Omental fat pad (tissue), 4 donors: ENCODE data around the gene SBDS. TPM values are rescaled to one million over a fixed set of nuclear protein-coding genes. Genes with fewer than 3 reads are reported as not detected.
"Not testable (repeated sequence)": the region's sequence is repeated elsewhere in the genome, so short reads cannot be mapped to it uniquely, and the experiment has no call there.

Experiments
- ATAC-seq: fragments of 150-250 bp; one replicate; pipeline ENCODE4 v1.9.1; 2016; ENCODE audit warnings: mild to moderate bottlenecking, moderate library complexity; ENCODE audit not compliant: low FRiP score
- DNase-seq: peaks from one replicate; pipeline ENCODE4 v3.0.0-alpha.2; 2019; ENCODE audit warnings: low spot score
- CTCF ChIP-seq, 3 donors: fragments of 450-650 bp; IDR thresholded peaks; one replicate each; pipeline ENCODE4 v1.5.1; 2016 to 2017; ENCODE audit warnings: antibody characterized with exemption in 3 of 3, mild to moderate bottlenecking in 3 of 3, moderate library complexity in 2 of 3
- total RNA-seq, 4 donors: library from RNA; depleted of rRNA; stranded (reverse); fragments of >200 nt; gene quantifications; one replicate each; pipeline ENCODE4 v1.1.0, GENCODE V29; 2016

The SBDS gene
- total RNA-seq, 4 donors from 2014 or later: 90.3 to 159 (median 146) TPM

- ATAC-seq, DNase-seq: not testable (repeated sequence)
Observed at GRCh38 chr7:66979013-66979412, 16.4 kb downstream of the SBDS start.

- ATAC-seq, DNase-seq: not testable (repeated sequence)
Observed at GRCh38 chr7:66978312-66978711, 17.1 kb downstream of the SBDS start.

- no peak for TF ChIP-seq CTCF (IDR thresholded peaks at IDR 0.05)
- ATAC-seq (no peak), DNase-seq (no peak)
Observed at GRCh38 chr7:66974986-66975590, 20.3 kb downstream of the SBDS start.

GRCh38 chr7:66970310-66970709 lies 25.1 kb downstream of the SBDS start:
- ATAC-seq (no peak), DNase-seq (no peak)
- no peak for TF ChIP-seq CTCF (IDR thresholded peaks at IDR 0.05)

DNA sequence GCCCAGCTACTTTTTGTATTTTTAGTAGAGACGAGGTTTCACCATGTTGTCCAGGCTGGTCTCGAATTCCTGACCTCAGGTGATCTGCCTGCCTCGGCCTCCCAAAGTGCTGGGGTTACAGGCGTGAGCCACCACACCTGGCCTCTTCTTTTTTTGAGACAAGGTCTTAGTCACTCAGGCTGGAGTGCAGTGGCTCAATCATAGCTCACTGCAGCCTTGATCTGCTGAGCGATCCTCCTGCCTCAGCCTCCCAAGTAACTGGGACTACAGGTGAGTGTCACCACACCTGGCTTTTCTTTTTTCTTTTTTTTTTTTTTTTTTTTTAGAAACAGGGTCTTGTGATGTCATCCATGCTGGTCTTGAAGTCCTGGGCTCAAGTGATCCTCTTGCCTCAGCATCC lies 26.4 kb downstream of the SBDS start:
- DNase-seq, ATAC-seq: not testable (repeated sequence)

GRCh38 chr7:66967029-66967428 lies 28.4 kb downstream of the SBDS start:
- DNase-seq (no peak), ATAC-seq (no peak)
- no peak for TF ChIP-seq CTCF (IDR thresholded peaks at IDR 0.05)

- no peak for TF ChIP-seq CTCF (IDR thresholded peaks at IDR 0.05)
- DNase-seq (no peak), ATAC-seq (no peak)
Observed at GRCh38 chr7:66964411-66964810, 31.0 kb downstream of the SBDS start.

DNA sequence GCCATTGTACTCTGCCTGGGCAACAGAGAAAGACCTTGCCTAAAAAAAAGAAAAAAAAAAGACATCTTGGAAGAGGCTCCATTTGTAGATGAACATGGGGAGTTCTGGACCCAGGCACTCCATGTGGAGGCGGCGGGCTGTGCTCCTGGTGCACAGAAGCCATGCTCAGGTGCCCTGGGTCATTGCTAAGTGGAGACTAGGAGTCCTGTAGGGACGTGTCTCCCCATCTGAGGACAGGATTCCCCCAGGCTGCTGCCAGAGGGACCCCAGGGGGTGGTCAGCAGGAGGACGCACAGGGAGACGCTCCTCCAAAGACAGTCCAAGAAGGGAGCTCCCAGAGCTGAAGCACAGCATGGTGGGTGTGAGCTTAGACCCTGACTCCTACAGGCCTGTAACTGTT lies 34.3 kb downstream of the SBDS start:
- TF ChIP-seq CTCF (IDR thresholded peaks at IDR 0.05): no peak
- ATAC-seq (no peak), DNase-seq (no peak)

- ATAC-seq (no peak), DNase-seq (no peak)
- TF ChIP-seq CTCF (IDR thresholded peaks at IDR 0.05): no peak
Observed at GRCh38 chr7:66960192-66960591, 35.2 kb downstream of the SBDS start.
